Calu3 (cell line): Measurements from ENCODE around the gene ABHD17A. TPM values are rescaled to one million over a fixed set of nuclear protein-coding genes. Genes with fewer than 3 reads are reported as not detected.
"Not testable (repeated sequence)": the region's sequence is repeated elsewhere in the genome, so short reads cannot be mapped to it uniquely, and the experiment has no call there.

Experiments used
- BruUV-seq: library from RNA; stranded (reverse); fragments of 400-500 nt; replicated peaks from 2 replicates; lab custom pipeline; 2021; lab: Mats Ljungman, UMichigan
- CTCF ChIA-PET: fragments of 300-600 bp; sonication (Branson Sonifier 250); formaldehyde crosslinking; loops from one replicate; lab custom pipeline; 2022; ENCODE audit warnings: antibody characterized with exemption; lab: Charles Lee
- DNase-seq: peaks from one replicate; pipeline ENCODE4 v3.0.0; 2022
- H3K27ac Mint-ChIP-seq: one replicate; pipeline ENCODE4 v1.8.0; 2022; ENCODE audit warnings: mixed read lengths; ENCODE audit not compliant: unreplicated experiment
- H3K27me3 Mint-ChIP-seq: one replicate; pipeline ENCODE4 v1.8.0; 2022; ENCODE audit warnings: mixed read lengths; ENCODE audit not compliant: unreplicated experiment
- H3K36me3 Mint-ChIP-seq: one replicate; pipeline ENCODE4 v1.8.0; 2022; ENCODE audit warnings: mild to moderate bottlenecking, moderate library complexity, mixed read lengths; ENCODE audit not compliant: insufficient read depth, unreplicated experiment
- H3K4me1 Mint-ChIP-seq: one replicate; pipeline ENCODE4 v1.8.0; 2022; ENCODE audit warnings: mild to moderate bottlenecking, low read depth, mixed read lengths; ENCODE audit not compliant: unreplicated experiment
- H3K4me3 Mint-ChIP-seq: one replicate; pipeline ENCODE4 v1.8.0; 2022; ENCODE audit warnings: mild to moderate bottlenecking, low read depth, moderate library complexity, mixed read lengths; ENCODE audit not compliant: unreplicated experiment
- H3K9me3 Mint-ChIP-seq: one replicate; pipeline ENCODE4 v1.8.0; 2022; ENCODE audit warnings: low read depth, mixed read lengths; ENCODE audit not compliant: unreplicated experiment
- CTCF ChIP-seq: fragments of 200-600 bp; IDR thresholded peaks from one replicate; pipeline ENCODE4 v1.8.0; 2022; ENCODE audit warnings: antibody characterized with exemption; ENCODE audit not compliant: unreplicated experiment
- intact Hi-C: fragments of 100-400 bp; cut with micrococcal nuclease; formaldehyde crosslinking; loops from one replicate; pipeline ENCODE4 v1.10.0; 2022; ENCODE audit not compliant: unreplicated experiment
- total RNA-seq: library from RNA; stranded (reverse); gene quantifications from 2 replicates; pipeline ENCODE4 v1.2.3, GENCODE V29; 2022

ABHD17A gene
- total RNA-seq, 1 experiment from 2014 or later = 35.2 TPM

DNA sequence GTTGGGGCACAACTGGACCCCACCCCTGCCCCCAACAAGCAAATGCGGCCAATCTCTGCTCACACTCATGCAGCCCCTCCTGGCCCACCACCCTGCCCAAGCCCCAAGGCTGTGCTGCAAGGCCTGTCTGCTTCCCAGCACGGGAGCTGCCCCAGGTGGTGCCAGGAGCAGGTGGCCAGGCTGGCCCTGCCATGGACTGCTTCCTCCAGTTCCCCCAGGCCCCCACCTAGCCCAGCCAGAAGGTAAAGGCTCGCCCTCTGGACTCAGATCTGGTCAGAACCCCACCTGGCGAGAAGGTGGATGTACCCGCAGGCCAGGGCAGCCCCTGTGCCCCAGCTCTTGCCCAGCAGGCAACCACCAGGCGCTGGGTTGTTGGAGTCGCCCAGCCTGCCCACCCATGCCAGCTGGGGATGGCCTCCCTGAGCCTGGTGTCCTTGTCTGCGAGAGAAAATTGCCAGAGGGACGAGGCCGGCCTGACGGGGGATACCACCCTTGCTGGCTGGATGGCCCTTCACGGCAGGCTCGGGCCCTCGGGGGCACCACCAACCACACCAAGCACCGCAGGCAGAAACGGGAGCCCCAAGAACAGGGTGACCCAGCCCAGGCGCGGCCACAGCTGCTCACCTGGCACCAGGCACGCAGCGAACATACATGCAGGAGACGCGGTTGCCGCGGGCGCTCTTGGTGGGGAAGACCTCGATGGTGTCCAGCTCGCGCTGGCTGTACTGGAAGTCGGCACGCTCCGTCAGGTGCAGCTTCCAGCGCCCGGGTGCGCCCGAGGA is 4.5 kb downstream of the ABHD17A start:
- CTCF ChIA-PET = no interaction called here
- intact Hi-C loops = no loop called here
- H3K36me3 Mint-ChIP-seq = peaks cover 29% of the 10 kb centered on the region
- peaks cover 28% of the 10 kb centered on the region for H3K4me1 Mint-ChIP-seq
- no peak overlapping the region for H3K27ac Mint-ChIP-seq
- TF ChIP-seq CTCF = no peak
- no TSS peak for BruUV-seq
- H3K9me3 Mint-ChIP-seq = no peaks in the 10 kb centered on the region
- H3K27me3 Mint-ChIP-seq = no peaks in the 10 kb centered on the region
- H3K4me3 Mint-ChIP-seq = no peak overlapping the region
- DNase-seq = no peak

DNA sequence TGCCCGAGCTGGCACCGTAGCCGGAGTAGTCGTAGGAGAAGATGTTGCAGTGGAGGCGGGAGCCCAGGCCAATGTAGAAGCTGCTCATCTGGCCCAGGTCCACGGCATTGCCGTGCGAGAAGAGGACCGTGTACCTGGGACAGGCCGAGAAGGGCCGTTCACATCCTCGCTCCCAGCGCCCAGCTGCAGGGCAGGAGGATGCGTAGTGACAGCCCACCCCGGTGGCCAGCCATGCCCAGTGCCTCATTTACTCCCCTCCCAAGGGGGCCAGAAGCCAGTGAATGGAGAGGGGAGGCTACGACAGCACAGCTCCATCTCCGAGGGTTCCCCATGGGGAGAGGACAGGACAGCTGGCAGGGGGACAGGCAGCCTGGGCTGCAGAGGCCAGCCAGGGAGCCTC is 5.3 kb downstream of the ABHD17A start:
- H3K9me3 Mint-ChIP-seq, H3K4me3 Mint-ChIP-seq, H3K27ac Mint-ChIP-seq, CTCF ChIA-PET, DNase-seq, intact Hi-C loops, H3K27me3 Mint-ChIP-seq, BruUV-seq: not testable (repeated sequence)
- H3K4me1 Mint-ChIP-seq = peaks cover 28% of the 10 kb centered on the region
- peaks cover 30% of the 10 kb centered on the region for H3K36me3 Mint-ChIP-seq

DNA sequence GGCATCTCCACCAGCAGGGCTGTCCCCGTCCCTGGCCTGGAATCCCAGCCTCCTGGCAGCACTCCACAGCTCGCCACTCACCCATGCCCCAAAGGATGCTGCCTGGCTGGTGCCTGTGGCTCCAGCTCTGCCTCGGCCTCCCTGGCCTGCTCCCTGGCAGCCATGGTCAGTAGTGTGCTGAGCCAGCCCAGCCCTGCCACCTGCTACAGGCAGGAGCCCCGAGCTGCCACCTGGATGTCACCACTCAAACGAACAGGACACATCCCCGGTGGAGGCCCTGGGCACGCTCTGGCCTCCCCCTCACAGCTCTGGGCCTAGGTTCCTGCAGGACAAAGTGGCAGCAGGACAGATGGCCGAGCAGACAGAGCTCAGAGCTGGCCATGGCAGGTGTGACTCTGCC is 6.7 kb downstream of the ABHD17A start:
- H3K36me3 Mint-ChIP-seq = peaks cover 17% of the 10 kb centered on the region
- peaks cover 23% of the 10 kb centered on the region for H3K4me1 Mint-ChIP-seq
- H3K4me3 Mint-ChIP-seq, CTCF ChIA-PET, H3K27me3 Mint-ChIP-seq, H3K9me3 Mint-ChIP-seq, DNase-seq, BruUV-seq, intact Hi-C loops, H3K27ac Mint-ChIP-seq: not testable (repeated sequence)

DNA sequence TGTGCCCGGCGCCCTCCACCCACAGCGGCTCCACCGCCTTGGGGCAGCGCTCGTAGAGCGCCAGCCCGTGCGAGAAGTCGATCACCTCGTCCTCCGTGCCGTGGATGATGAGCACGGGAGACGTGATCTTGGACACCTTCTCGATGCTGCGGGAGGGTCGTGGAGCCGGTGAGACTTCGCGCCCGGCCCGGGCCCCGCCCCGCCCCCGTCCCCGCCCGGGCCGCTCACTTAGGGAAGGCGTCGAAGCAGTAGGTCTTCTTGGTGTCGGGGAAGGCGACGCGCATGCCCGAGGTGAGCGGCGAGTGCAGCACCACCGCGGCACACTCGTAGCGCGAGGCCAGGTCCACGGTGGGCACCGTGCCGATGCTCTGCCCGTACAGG is 8.0 kb downstream of the ABHD17A start:
- BruUV-seq, intact Hi-C loops, CTCF ChIA-PET, H3K27ac Mint-ChIP-seq, H3K27me3 Mint-ChIP-seq, DNase-seq, H3K4me3 Mint-ChIP-seq, H3K9me3 Mint-ChIP-seq: not testable (repeated sequence)
- H3K36me3 Mint-ChIP-seq = peaks cover 17% of the 10 kb centered on the region
- H3K4me1 Mint-ChIP-seq = peaks cover 11% of the 10 kb centered on the region

- BruUV-seq, DNase-seq, intact Hi-C loops, H3K27me3 Mint-ChIP-seq, H3K4me1 Mint-ChIP-seq, H3K9me3 Mint-ChIP-seq: not testable (repeated sequence)
- Mint-ChIP-seq H3K4me3 (peak overlapping the region; percentile 96), H3K36me3 (peaks cover 17% of the 10 kb centered on the region), H3K27ac (peak overlapping the region; percentile 91)
- CTCF ChIA-PET = interaction anchor here (0.6 to 1.0 kb wide), 3 partner anchors 8 to 508 kb away, joined by 3 read pairs; partner anchors contain the start of gene ABHD17A
These were observed 8.6 kb downstream of the ABHD17A start for GRCh38 chr19:1876496-1877279.
